Fibroblast of lung (primary cell): ENCODE data around the gene KRT7. TPM values are rescaled to one million over a fixed set of nuclear protein-coding genes. Genes with fewer than 3 reads are reported as not detected.

Source experiments
- DNase-seq, 2 donors: peaks; one replicate each; pipeline versions ENCODE4 v3.0.0 to v3.0.0-alpha.2; 2010; ENCODE audit warnings: low read depth in 2 of 2
- H2AFZ ChIP-seq: 2 replicates; pipeline ENCODE4 v1.5.1; 2012; ENCODE audit warnings: low read length, control low read depth, inconsistent platforms
- H3K27ac ChIP-seq: 2 replicates; pipeline ENCODE4 v1.5.1; 2011; ENCODE audit warnings: low read length, control low read depth; ENCODE audit not compliant: insufficient read depth
- H3K27me3 ChIP-seq: 2 replicates; pipeline ENCODE4 v1.5.1; 2011; ENCODE audit warnings: mild to moderate bottlenecking, low read length; ENCODE audit not compliant: control insufficient read depth, insufficient read depth
- H3K36me3 ChIP-seq: 2 replicates; pipeline ENCODE4 v1.5.1; 2011; ENCODE audit warnings: low read length; ENCODE audit not compliant: control insufficient read depth, insufficient read depth
- H3K4me1 ChIP-seq: 2 replicates; pipeline ENCODE4 v1.5.1; 2011; ENCODE audit warnings: low read length; ENCODE audit not compliant: control insufficient read depth, insufficient read depth; ENCODE audit errors: extremely low read depth
- H3K4me2 ChIP-seq: 2 replicates; pipeline ENCODE4 v1.5.1; 2011; ENCODE audit warnings: low read length, control low read depth; ENCODE audit not compliant: insufficient read depth; ENCODE audit errors: extremely low read depth
- H3K4me3 ChIP-seq, 4 experiments: fragments of 200-600 bp in 1 of 4; sonication (generic) in 1 of 4; replicated peaks in 1 of 4; 2 replicates each; pipeline ENCODE4 v1.5.1; 2011 to 2016; ENCODE audit warnings: low read length in 4 of 4, low read depth in 3 of 4, mild to moderate bottlenecking in 3 of 4, control low read depth in 2 of 4, inconsistent platforms in 1 of 4, mixed read lengths in 1 of 4; ENCODE audit not compliant: insufficient read depth in 1 of 4; ENCODE audit errors: control extremely low read depth in 1 of 4
- H3K79me2 ChIP-seq: 2 replicates; pipeline ENCODE4 v1.5.1; 2012; ENCODE audit warnings: mild to moderate bottlenecking, low read length, inconsistent platforms; ENCODE audit not compliant: control insufficient read depth, insufficient read depth
- H3K9ac ChIP-seq: 2 replicates; pipeline ENCODE4 v1.5.1; 2011; ENCODE audit warnings: mild to moderate bottlenecking, low read length, control low read depth; ENCODE audit not compliant: insufficient read depth
- H3K9me3 ChIP-seq: 2 replicates; pipeline ENCODE4 v1.5.1; 2012; ENCODE audit warnings: low read depth, low read length; ENCODE audit not compliant: control insufficient read depth, insufficient read depth
- H4K20me1 ChIP-seq: 2 replicates; pipeline ENCODE4 v1.5.1; 2011; ENCODE audit warnings: low read length; ENCODE audit not compliant: control insufficient read depth, insufficient read depth; ENCODE audit errors: extremely low read depth
- CTCF ChIP-seq, 2 donors: IDR thresholded peaks in 1 of 2; conservative IDR thresholded peaks in 1 of 2; 1 replicate in 1 of 2; 2 replicates in 1 of 2; pipeline ENCODE4 v1.5.1; 2011 to 2012; ENCODE audit warnings: low read length in 2 of 2, control low read depth in 1 of 2, inconsistent platforms in 1 of 2, low read depth in 1 of 2, mild to moderate bottlenecking in 1 of 2
- EZH2 ChIP-seq: IDR thresholded peaks from 2 replicates; pipeline ENCODE4 v1.5.1; 2012; ENCODE audit warnings: low read length, control low read depth, mild to moderate bottlenecking; ENCODE audit errors: missing control alignments
- polyA plus RNA-seq, 2 donors: library from polyadenylated mRNA; depleted of rRNA in 1 of 2; stranded (reverse) in 1 of 2; unstranded in 1 of 2; fragments of >200 nt; gene quantifications; 2 replicates each; pipeline ENCODE4 v1.2.1, GENCODE V29; 2011 to 2012; ENCODE audit warnings: missing spikeins in 1 of 2
- total RNA-seq: library from RNA; depleted of rRNA; stranded (reverse); fragments of >200 nt; gene quantifications from 2 replicates; pipeline ENCODE4 v1.2.1, GENCODE V29; 2014

The KRT7 gene
- total and polyA plus RNA-seq, 2 donors (not counting 1 experiment from before 2014, with no cell fraction given), result 3.5 to 8.6 TPM

- H3K4me1 ChIP-seq, result peaks cover 53% of the 10 kb centered on the region
- H3K79me2 ChIP-seq, result no peaks in the 10 kb centered on the region
- no peaks in the 10 kb centered on the region for H4K20me1 ChIP-seq
- peak within 1 kb of the TSS; percentile 84 for H3K4me2 ChIP-seq
- H3K4me3 ChIP-seq, result no peak within 1 kb of the TSS
- peak; percentile 98 to 100 for DNase-seq
- H2AFZ ChIP-seq, result no peak within 1 kb of the TSS
- H3K27me3 ChIP-seq, result no peaks in the 10 kb centered on the region
- H3K9ac ChIP-seq, result peak within 1 kb of the TSS; percentile 27
- no peaks in the 10 kb centered on the region for H3K9me3 ChIP-seq
- TF ChIP-seq CTCF (conservative IDR thresholded peaks at IDR 0.05 in 1 of 2, IDR thresholded peaks at IDR 0.05 in 1 of 2; ENCODE audit: low read depth in 1 of 2, low read length in 2 of 2) (no peak), EZH2 (no peak)
- peak within 1 kb of the TSS; percentile 78 for H3K27ac ChIP-seq
- H3K36me3 ChIP-seq, result peaks cover under 1% of the 10 kb centered on the region
Measured at GRCh38 chr12:52191841-52192791, 40.9 kb upstream of the KRT7 start, which contains the start of gene KRT80. Gene KRT80 (minus strand): TSS chr12:52192014. CDS start chr12:52191902, 112 bp downstream.

- DNase-seq, result no peak
- Histone ChIP-seq H3K79me2 (no peaks in the 10 kb centered on the region), H3K9me3 (no peaks in the 10 kb centered on the region), H3K36me3 (no peaks in the 10 kb centered on the region), H2AFZ (no peak overlapping the region), H3K27me3 (no peaks in the 10 kb centered on the region), H3K9ac (no peak overlapping the region), H3K4me2 (no peak overlapping the region), H4K20me1 (no peaks in the 10 kb centered on the region), H3K4me1 (peaks cover 44% of the 10 kb centered on the region), H3K4me3 (no peak overlapping the region), H3K27ac (no peak overlapping the region)
- TF ChIP-seq CTCF (conservative IDR thresholded peaks at IDR 0.05 in 1 of 2, IDR thresholded peaks at IDR 0.05 in 1 of 2; ENCODE audit: low read depth in 1 of 2, low read length in 2 of 2), result no peak
- no peak for TF ChIP-seq EZH2
Measured at GRCh38 chr12:52193532-52193931, 39.5 kb upstream of the KRT7 start.

GRCh38 chr12:52193991-52194390 lies 39.1 kb upstream of the KRT7 start:
- H3K4me1 ChIP-seq, result peaks cover 41% of the 10 kb centered on the region
- H3K9ac ChIP-seq, result no peak overlapping the region
- H4K20me1 ChIP-seq, result no peaks in the 10 kb centered on the region
- H3K79me2 ChIP-seq, result no peaks in the 10 kb centered on the region
- H3K27me3 ChIP-seq, result no peaks in the 10 kb centered on the region
- H3K4me2 ChIP-seq, result no peak overlapping the region
- no peaks in the 10 kb centered on the region for H3K36me3 ChIP-seq
- no peak for TF ChIP-seq CTCF (conservative IDR thresholded peaks at IDR 0.05 in 1 of 2, IDR thresholded peaks at IDR 0.05 in 1 of 2; ENCODE audit: low read depth in 1 of 2, low read length in 2 of 2)
- no peak for TF ChIP-seq EZH2
- no peak overlapping the region for H3K4me3 ChIP-seq
- no peaks in the 10 kb centered on the region for H3K9me3 ChIP-seq
- no peak overlapping the region for H3K27ac ChIP-seq
- peak in 1 of 2 donors; percentile 35 for DNase-seq
- H2AFZ ChIP-seq, result no peak overlapping the region
